DMS153 treated with DMSO at 0.1 percent for 48 hours (cell line): ENCODE data around the gene SHISAL1.
"Not testable (repeated sequence)": the region's sequence is repeated elsewhere in the genome, so short reads cannot be mapped to it uniquely, and the experiment has no call there.

ENCODE experiments used
- DNase-seq: peaks from one replicate; lab custom pipeline; 2025; ENCODE audit not compliant: unreplicated experiment; lab: John Stamatoyannopoulos, UW

SHISAL1 gene

GRCh38 chr22:44329179-44329796, 16.5 kb upstream of the SHISAL1 start:
- DNase-seq = no peak

GRCh38 chr22:44328762-44329161, 16.0 kb upstream of the SHISAL1 start:
- DNase-seq = no peak

- no peak for DNase-seq
Measured at GRCh38 chr22:44328326-44328725, 15.6 kb upstream of the SHISAL1 start.

DNA sequence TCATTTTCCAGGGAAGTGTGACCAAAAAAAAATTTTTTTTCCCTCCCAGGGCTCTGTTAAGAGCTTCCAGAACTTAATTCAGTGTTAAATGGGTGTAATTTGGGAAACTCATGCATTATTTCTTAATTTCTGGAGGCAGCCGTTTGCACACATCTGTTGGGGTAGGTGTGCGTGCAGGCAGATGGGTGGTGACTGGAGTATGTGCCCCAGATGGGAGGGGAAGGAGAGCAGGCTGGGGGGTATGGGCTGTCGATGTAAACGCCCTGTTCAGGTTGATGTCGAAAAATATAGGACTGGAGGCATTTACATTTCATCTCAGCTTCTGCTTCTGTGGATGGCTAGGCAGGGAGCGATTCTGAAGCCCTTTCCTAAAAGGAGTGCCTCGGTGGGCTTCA, 13.7 kb upstream of the SHISAL1 start:
- DNase-seq = no peak

- DNase-seq = no peak
Measured at GRCh38 chr22:44325718-44326490, 13.2 kb upstream of the SHISAL1 start.

GRCh38 chr22:44323140-44323790, 10.5 kb upstream of the SHISAL1 start:
- not testable (repeated sequence) for DNase-seq

- no peak for DNase-seq
Measured at GRCh38 chr22:44319685-44320084, 6.9 kb upstream of the SHISAL1 start.

DNA sequence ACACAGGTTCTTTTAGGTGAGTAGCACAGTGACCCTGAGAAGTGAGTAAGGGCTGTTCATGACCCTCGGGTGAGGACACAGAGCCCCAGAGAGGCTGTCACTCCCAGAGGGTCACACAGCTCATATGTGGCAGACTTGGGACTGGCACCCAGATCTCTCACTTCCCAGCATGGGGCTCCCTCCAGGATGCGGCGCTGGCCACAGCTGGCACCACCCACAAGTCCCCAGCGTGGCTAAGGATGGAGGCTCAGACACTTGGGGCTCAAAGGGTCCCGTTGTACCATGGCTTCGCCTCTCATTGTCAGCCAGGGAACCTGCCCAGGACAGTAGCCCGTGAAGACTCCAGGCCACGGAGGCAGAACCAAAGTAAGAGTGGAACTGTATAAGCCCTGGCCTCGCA, 6.0 kb upstream of the SHISAL1 start:
- DNase-seq = no peak

DNA sequence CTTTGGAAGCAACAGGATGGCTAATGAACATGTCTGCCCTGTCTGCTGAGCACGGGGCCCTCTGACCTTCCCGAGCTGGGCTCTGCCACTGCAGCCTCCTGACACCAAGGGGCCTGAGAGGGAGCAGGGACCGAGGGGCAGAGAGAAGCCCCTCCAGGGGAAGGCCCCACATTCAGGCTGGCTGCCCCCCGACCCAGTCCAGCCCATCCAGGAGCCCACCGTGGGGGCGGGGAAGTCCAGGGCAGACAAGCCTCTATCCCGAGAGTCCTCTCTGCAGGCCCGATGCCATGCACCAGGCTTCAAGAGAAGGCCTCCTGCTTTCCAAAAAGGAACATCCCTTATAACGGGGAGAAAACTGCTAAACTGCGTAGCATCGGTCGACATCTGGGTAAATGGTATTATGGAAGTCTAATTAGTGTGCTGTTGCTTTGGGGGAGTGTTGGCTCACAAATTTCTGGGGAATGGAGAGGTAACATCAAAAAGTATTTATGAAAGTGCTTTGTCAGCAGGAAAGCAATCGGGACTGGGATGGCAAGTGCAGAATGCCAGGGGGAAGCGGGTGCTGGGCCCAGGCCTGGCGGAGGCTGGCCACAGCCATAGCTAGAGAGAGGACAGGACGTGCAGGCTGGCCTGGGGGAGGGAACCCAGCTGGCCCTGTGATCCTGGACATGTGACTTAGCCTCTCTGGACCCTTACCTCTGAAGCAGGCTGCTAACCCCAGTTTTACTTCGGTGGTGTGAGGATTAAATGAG, 5.3 kb upstream of the SHISAL1 start:
- no peak for DNase-seq

- no peak for DNase-seq
Measured at GRCh38 chr22:44317123-44317444, 4.3 kb upstream of the SHISAL1 start.

DNA sequence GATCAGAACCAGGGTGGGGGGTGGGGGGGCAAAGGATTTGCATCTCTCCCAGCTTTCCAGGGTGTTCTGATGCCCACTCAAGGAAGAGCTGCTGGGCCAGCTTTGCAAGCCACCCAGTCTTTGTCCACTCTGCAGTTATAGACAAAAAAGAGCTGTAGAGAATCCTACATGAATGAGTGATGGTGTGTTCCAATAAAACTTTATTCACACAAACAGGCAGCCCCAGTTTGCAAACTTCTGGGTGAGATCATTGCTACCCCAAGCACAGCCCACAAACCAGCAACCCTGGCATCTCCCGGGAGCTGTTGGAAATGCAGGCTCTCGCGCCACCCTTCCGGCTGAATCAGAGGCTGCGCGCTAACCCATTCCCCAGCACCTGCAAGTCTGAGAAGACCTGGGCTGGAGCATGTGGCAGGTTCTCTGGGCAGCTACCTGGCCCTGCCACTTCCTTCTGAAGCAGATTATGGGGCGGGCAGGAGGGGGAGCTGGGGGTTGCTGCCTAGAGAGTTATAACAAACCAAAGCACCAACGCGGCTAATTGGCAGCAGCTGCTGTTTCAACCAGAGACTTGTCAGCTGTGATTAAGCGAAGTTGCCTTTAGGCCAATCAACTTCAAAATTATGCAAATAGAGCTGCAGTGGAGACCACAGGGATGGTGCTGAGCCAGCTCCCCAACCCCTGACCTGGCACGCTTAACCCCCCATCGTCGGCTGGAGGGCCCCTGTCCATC, 3.8 kb upstream of the SHISAL1 start:
- DNase-seq = no peak

DNA sequence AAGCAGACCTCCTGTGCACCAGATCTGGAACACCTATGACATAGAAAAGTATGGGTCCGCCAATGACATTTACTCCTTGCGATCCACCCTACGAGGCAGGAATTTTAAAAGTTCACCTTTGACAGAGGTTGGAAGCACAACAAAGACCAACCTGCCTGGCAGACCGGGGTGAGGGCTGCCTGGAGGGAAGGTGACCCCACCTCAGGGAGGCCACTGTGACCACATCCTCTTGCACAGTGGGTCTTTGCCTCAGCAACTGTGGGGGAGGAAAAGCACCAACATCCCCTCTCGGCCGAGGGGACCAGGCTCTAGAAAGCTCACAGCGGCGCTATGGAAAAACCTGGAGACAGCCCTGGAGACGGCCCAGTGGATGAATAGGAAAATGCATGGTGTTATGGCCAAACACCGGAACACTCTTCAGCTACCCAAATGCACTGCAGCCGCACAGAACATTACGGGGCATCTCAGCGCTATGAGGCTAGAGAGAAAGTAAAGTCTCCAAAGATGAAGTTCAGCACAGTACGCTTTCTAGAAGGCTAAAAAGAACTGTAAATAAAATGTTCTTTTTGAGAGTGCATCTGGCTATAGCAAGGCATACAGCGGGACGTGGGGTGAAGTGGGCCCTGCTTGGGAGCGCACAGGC, 1.8 kb upstream of the SHISAL1 start:
- DNase-seq = no peak

- no peak for DNase-seq
Measured at GRCh38 chr22:44313385-44314006, 745 bp upstream of the SHISAL1 start.

DNA sequence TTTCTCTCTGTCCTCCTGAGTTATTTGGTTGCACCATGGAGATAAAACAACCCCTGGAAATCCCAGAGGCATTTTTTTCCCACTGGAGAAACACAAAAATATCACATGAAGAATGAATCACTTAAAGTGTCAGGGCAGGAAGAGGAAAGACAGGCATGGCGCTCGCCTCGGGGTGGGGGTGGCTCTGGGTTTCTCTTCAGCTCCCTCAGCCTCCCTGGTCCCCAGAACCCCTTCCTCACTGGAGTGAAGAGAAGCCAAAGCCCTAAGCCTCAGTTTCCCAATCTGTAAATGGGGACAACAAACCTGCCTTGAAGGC, 938 bp downstream of the SHISAL1 start:
- no peak for DNase-seq

DNA sequence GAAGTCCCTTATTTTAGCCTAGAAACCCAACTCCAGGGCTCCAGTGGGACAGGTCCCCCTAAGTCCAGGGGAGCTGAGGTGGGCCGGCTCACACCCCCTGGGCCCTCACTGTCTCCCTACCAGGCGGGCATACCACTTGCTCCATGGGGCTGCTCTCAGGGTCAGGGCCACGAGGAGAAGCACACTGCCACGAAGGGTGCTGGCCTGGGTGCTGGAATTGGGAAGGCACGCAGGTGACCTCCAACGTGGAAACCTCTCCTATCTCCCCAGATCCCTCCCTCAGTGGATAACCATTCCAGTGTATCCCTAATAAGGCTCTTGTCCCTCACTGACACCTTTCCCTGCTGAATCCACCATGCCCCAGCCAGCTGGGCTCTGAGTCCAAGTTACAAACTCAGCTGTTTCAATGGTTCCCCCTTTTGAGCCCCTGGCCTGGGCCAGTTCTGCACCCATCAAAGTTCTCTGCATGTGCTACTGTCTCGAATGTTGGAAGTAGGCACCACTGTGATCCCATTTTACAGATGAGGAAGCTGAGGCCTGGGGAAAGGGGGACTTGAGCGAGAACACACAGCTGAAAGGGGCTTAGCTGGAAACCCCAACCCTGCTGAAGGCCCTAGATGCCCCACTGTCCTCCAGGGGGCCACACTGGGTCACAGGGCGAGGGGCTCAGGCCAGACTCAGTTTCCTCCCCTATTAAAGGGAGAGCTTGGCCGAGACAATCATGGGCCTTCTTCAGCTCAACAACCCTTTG, 1.5 kb downstream of the SHISAL1 start:
- DNase-seq = no peak

- no peak for DNase-seq
Measured at GRCh38 chr22:44309647-44310046, 3.1 kb downstream of the SHISAL1 start.

GRCh38 chr22:44309137-44309536, 3.6 kb downstream of the SHISAL1 start:
- no peak for DNase-seq

DNA sequence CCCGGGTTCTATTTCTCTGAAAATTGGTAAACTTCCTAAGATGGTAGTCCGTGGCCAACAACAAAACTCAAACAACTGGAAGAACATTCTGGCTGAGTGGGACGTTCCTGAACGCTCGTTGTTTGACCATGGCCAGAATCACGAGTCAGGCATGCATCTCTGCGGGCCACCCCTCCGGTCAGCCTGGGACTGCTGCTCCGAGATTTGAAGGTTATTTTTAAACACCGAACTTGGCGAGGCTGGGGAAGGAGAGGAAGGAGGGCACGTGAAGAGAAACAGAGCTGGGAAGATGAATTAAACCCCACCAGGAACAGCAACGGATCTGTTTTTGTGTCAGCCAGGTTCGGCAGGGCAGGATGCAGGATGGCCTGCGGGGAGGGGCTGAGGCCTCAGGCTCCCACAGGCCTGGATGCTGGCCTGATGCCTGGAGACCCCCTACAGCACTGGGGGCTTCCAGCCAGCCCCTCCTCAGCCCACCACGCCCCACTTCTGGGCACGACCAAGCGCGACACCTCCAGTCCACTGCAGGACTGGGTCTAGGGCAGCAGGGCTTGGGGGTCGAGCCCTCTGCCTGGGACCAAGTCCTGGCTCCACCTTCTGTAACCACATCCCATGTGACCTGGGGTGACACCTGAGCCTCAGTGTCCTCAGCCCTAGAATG, 5.1 kb downstream of the SHISAL1 start:
- no peak for DNase-seq

DNA sequence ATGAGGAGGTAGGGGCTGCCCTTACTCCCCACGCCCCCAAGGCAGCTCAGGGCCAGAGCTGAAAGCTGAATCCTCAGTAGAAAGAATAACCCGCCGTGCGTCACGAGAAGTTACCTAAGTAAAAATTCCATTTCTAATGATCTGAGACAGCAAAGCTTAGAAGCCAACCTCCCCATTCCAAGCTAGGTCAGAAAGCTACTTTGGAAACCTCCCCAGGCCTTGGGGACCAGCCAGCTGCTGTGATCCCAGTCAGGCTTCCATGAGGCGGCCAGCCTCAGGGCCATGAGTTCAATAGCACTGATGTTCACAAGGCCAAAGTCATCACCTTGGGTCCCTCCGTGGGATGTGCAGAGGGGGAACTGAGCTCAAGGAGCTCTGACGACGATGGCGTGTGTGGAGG, 6.9 kb downstream of the SHISAL1 start:
- DNase-seq = no peak
